ENCODE measurements around the gene DLEC1.
A peak's percentile ranks its signal among the peaks of the same experiment; 100 is the strongest.
"Not testable (repeated sequence)": the region's sequence is repeated elsewhere in the genome, so short reads cannot be mapped to it uniquely, and the experiment has no call there.

DLEC1 gene

DNA sequence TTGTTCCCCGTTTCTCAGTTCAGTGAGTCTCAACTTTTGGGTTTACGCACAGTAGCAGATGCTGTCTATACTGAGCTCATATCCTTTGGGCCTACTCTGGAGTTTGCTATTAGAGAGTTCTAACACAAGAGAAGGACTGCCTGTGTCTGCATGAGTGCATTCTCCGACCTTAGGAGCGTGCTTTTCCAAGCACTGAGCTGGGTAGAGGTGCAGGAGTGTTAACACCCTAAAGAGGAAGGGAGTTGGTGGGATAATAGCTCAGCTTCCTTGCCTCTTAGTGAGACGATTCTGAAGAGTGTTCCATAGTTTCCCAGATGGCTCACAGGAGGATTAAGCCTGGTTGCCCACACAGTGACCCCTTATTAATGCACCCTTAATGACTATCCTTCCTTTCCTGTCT is 119.5 kb downstream of the DLEC1 start:
- 89% methylated on average over 5 of the region's 5 CpGs for WGBS
- no peak overlapping the region for H3K27ac ChIP-seq (ENCODE audit: low read depth, low read length)

DNA sequence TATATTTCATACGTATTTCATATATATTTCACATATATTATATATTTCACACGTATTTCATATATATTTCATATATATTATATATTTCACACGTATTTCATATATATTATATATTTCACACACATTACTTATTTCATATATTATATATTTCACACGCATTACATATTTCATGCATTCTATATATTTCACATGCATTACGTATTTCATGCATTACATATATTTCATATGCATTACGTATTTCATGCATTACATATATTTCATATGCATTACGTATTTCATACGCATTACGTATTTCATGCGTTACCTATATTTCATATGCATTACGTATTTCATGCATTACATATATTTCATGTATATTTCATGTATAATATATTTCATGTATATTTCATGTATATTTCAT is 121.7 kb downstream of the DLEC1 start:
- H3K27me3 ChIP-seq (ENCODE audit: insufficient read depth, low read length) = not testable (repeated sequence)
- 99% methylated on average over 8 of the region's 11 CpGs for WGBS

More for the DNA sequence above, 119.5 kb downstream of the DLEC1 start:
- H3K27me3 ChIP-seq (ENCODE audit: insufficient read depth, low read length) = no peaks in the 10 kb centered on the region
- no peak overlapping the region for H3K9ac ChIP-seq (ENCODE audit: low read depth, low read length)
- no peak overlapping the region for H3K4me3 ChIP-seq (ENCODE audit: low read length)
- H3K36me3 ChIP-seq (ENCODE audit: insufficient read depth, low read length) = no peaks in the 10 kb centered on the region
- H3K4me1 ChIP-seq (ENCODE audit: insufficient read depth, low read length) = no peaks in the 10 kb centered on the region
- H3K9me3 ChIP-seq (ENCODE audit: insufficient read depth, low read depth, low read length) = no peaks in the 10 kb centered on the region

DNA sequence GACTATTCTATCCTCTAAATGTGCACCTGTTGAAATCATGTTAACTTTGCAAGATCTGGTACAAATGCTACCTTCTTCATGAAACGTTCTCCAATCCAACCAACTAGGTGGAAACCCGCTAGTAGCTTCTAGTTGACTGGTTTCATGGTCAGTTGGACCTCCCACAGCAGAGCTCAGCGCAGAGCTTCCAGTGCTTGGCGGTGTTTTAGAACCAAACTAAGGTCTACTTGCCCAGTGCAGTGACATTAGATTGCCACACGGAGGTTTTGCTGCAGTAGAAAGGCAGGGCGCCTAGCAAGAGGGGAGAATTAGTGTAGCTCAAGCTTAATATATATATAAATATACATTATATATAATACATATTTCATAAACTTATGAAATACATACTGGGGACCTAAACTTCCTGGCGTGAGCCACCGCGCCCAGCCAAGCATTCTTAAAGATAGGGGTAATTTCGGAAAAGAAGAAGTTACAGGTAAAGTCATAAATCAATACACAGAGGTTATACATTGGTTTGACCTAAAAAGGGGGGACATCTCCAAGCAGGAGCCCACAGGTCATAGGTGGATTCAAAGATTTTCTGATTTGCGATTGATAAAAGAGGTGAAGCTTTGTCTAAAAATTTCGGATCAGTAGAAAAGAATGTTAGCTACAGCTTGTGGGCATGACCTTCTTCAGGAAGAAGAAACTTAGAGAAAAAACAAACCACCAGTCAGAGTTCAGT is 124.3 kb downstream of the DLEC1 start:
- Histone ChIP-seq H3K27ac (ENCODE audit: low read depth, low read length) (no peak overlapping the region), H3K9ac (ENCODE audit: low read depth, low read length) (no peak overlapping the region), H3K36me3 (ENCODE audit: insufficient read depth, low read length) (no peaks in the 10 kb centered on the region), H3K4me1 (ENCODE audit: insufficient read depth, low read length) (peaks cover 8% of the 10 kb centered on the region; the same call in 1 of the 2 replicates), H3K9me3 (ENCODE audit: insufficient read depth, low read depth, low read length) (no peaks in the 10 kb centered on the region), H3K27me3 (ENCODE audit: insufficient read depth, low read length) (no peaks in the 10 kb centered on the region), H3K4me3 (ENCODE audit: low read length) (no peak overlapping the region)
- WGBS = 87% methylated on average over 11 of the region's 12 CpGs

More for the DNA sequence above, 121.7 kb downstream of the DLEC1 start:
- not testable (repeated sequence) for H3K4me1 ChIP-seq (ENCODE audit: insufficient read depth, low read length); H3K4me3 ChIP-seq (ENCODE audit: low read length); H3K36me3 ChIP-seq (ENCODE audit: insufficient read depth, low read length); H3K9ac ChIP-seq (ENCODE audit: low read depth, low read length); H3K27ac ChIP-seq (ENCODE audit: low read depth, low read length); H3K9me3 ChIP-seq (ENCODE audit: insufficient read depth, low read depth, low read length)

DNA sequence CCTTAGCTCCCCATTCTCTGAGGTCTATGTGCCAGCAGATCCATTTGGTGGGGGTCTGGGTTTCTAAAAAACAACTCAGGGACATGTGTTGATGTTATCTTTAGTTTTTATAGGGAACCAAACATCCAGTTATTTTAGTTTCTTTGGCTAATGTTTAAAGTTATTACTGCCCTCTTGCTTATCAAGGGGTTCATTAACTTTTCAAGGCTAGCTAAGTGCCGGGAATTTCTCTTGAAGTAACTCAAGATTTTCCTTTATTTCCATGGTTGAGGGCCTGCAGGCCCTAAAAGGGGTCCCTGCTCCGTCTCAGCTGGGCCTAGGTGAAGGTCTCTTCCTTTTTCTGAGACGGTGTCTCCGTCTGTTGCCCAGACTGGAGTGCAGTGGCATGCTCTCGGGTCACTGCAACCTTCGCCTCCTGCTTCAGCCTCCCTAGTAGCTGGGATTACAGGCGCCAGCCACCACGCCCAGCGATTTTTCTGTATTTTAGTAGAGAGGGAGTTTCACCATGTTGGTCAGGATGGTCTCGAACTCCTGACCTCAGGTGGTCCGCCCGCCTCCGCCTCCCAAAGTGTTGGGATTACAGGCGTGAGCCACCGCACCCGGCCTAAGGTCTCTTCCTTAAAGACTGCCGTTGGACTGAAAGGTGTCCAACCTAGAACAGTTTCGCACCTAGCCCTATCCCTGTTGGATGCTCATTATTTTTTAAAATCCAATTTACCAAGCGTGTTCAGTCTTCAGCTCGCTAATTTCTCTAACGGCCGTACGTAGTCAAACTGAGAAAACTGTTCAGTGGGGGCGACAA is 125.0 kb downstream of the DLEC1 start:
- H3K27me3 ChIP-seq (ENCODE audit: insufficient read depth, low read length) = no peaks in the 10 kb centered on the region
- H3K9ac ChIP-seq (ENCODE audit: low read depth, low read length) = peak overlapping the region; percentile 91
- no peak overlapping the region for H3K27ac ChIP-seq (ENCODE audit: low read depth, low read length)
- H3K4me1 ChIP-seq (ENCODE audit: insufficient read depth, low read length) = peaks cover 8% of the 10 kb centered on the region; the same call in 1 of the 2 replicates
- H3K36me3 ChIP-seq (ENCODE audit: insufficient read depth, low read length) = no peaks in the 10 kb centered on the region
- H3K4me3 ChIP-seq (ENCODE audit: low read length) = peak overlapping the region; percentile 75
- WGBS = 82% methylated on average over 24 of the region's 24 CpGs
- no peaks in the 10 kb centered on the region for H3K9me3 ChIP-seq (ENCODE audit: insufficient read depth, low read depth, low read length)

DNA sequence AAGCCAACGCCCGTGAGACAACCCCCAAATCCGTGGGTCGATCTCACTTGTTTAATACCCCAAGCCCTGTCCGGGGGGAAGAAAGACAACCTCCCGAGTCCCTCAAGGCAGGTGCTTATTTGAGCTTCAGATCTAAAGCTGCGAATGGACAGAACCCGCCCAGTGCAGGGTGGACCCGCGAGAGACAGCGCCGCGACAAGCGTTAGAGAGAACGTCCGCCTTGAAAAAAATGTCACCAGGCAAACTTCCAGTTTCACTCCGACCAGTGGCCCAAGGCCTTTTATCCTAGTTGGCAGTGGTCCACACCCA is 125.6 kb downstream of the DLEC1 start:
- Histone ChIP-seq H3K36me3 (ENCODE audit: insufficient read depth, low read length) (no peaks in the 10 kb centered on the region), H3K27ac (ENCODE audit: low read depth, low read length) (no peak overlapping the region; the same call in 1 of the 2 replicates), H3K9me3 (ENCODE audit: insufficient read depth, low read depth, low read length) (no peaks in the 10 kb centered on the region), H3K4me3 (ENCODE audit: low read length) (peak overlapping the region; percentile 75), H3K9ac (ENCODE audit: low read depth, low read length) (peak overlapping the region; percentile 91), H3K4me1 (ENCODE audit: insufficient read depth, low read length) (peaks cover 8% of the 10 kb centered on the region; the same call in 1 of the 2 replicates), H3K27me3 (ENCODE audit: insufficient read depth, low read length) (no peaks in the 10 kb centered on the region)
- 8% methylated on average over 17 of the region's 17 CpGs for WGBS

DNA sequence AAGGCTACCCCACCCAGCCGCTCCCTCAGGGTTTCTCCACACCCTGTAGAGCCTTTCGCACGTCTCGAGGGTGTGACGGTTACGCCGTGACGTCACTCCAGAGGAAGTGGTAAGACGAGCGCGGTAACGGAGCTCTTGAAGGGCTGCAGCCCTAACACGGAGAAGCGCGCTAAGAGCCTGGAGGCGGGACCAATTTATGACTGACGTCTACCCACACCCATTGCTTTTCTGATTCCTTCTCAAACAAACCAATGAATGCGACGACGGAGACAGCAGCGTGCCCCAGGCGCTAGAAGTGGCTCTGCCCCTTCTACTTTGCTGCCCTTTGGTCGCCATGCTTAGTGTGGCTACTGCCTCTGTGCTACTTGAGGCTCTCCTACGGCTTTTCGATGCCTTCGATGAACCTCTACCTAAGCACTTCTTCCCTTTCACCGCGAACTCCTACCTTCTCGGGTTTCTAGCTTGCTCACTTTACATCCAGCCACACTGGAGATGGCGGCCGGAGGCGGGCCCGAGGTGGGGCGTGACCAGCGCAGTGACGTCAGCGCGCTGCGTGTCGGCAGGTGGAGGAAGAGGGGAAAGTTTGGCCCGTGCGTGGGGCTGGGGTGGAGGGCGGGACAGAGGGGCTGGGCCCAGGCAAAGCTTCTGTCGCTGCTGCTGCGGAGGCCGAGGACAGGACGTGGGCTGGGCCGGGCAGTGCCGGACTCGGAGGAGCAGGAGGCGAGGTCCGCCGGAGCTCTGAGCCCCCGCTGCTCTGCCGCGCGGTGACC is 126.1 kb downstream of the DLEC1 start, which contains the start of gene OXSR1:
Gene OXSR1 (plus strand): TSS at position 586 of the 770 bp plus-strand sequence. CDS start 340 bp downstream, outside the sequence.
- Histone ChIP-seq H3K4me3 (ENCODE audit: low read length) (peak within 1 kb of the TSS; percentile 75), H3K9ac (ENCODE audit: low read depth, low read length) (peak within 1 kb of the TSS; percentile 91), H3K36me3 (ENCODE audit: insufficient read depth, low read length) (no peaks in the 10 kb centered on the region), H3K27ac (ENCODE audit: low read depth, low read length) (peak within 1 kb of the TSS; percentile 88), H3K27me3 (ENCODE audit: insufficient read depth, low read length) (no peaks in the 10 kb centered on the region), H3K9me3 (ENCODE audit: insufficient read depth, low read depth, low read length) (no peaks in the 10 kb centered on the region), H3K4me1 (ENCODE audit: insufficient read depth, low read length) (peaks cover 8% of the 10 kb centered on the region; the same call in 1 of the 2 replicates)
- under 1% methylated on average over 57 of the region's 57 CpGs for whole genome bisulfite sequencing

DNA sequence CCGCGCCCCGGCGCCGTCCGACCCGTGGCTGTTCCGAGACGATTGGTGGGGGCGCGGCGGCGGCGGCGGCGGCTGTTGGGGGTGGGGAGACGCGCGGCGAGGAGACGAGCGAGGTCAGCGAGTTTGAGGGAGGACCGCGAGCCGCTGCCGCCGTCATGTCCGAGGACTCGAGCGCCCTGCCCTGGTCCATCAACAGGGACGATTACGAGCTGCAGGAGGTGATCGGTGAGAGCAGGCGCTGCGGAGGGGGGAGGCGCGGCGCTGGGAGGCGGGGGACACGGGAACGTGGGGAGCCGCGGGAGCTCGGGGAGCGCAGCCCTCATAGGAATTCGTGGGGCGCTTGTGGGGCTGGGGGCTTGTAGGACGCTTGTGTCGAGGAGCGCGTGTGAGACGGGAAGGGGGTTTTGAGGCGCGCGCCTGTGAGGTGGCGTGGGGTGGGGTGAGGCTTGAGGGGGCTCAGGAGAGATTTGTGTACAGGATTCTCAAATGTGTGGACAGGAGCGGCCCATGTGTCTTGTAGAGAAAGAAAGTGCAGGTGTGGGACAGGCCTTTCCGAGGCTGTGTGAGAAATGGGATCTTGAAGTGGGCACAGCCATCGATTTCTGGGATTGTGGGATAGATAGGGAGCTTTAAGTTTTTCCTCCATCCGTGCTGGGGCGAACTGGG is 126.8 kb downstream of the DLEC1 start:
- peak overlapping the region; percentile 91 for H3K9ac ChIP-seq (ENCODE audit: low read depth, low read length)
- no peaks in the 10 kb centered on the region for H3K36me3 ChIP-seq (ENCODE audit: insufficient read depth, low read length)
- H3K4me3 ChIP-seq (ENCODE audit: low read length) = peak overlapping the region; percentile 75
- no peaks in the 10 kb centered on the region for H3K27me3 ChIP-seq (ENCODE audit: insufficient read depth, low read length)
- H3K27ac ChIP-seq (ENCODE audit: low read depth, low read length) = peak overlapping the region; percentile 88
- 1% methylated on average over 62 of the region's 62 CpGs for WGBS
- H3K9me3 ChIP-seq (ENCODE audit: insufficient read depth, low read depth, low read length) = no peaks in the 10 kb centered on the region
- H3K4me1 ChIP-seq (ENCODE audit: insufficient read depth, low read length) = peaks cover 8% of the 10 kb centered on the region; the same call in 1 of the 2 replicates

DNA sequence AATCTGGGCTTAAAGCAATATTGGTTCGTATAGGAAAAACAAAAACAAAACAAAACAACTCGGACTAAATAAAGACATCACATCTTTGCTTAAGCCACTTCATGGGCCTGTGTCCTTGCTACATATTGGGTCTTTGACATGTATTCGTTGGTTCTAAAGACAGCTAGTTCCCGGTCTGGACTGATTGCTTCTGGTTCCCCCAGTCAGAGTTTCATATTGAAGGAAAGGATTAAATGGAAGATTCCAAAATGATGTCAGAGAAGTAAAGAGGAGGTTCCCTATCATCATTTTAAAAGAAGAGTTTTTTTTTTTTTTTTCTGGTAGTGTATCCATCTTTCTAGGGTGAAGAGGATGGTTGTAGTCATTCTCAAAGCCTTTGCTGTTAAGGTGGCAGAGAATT is 128.6 kb downstream of the DLEC1 start:
- Histone ChIP-seq H3K27me3 (ENCODE audit: insufficient read depth, low read length) (no peaks in the 10 kb centered on the region), H3K36me3 (ENCODE audit: insufficient read depth, low read length) (no peaks in the 10 kb centered on the region), H3K4me3 (ENCODE audit: low read length) (no peak overlapping the region), H3K9me3 (ENCODE audit: insufficient read depth, low read depth, low read length) (no peaks in the 10 kb centered on the region), H3K27ac (ENCODE audit: low read depth, low read length) (no peak overlapping the region), H3K9ac (ENCODE audit: low read depth, low read length) (no peak overlapping the region), H3K4me1 (ENCODE audit: insufficient read depth, low read length) (peaks cover 12% of the 10 kb centered on the region)
- WGBS = 93% methylated on average over 4 of the region's 4 CpGs

DNA sequence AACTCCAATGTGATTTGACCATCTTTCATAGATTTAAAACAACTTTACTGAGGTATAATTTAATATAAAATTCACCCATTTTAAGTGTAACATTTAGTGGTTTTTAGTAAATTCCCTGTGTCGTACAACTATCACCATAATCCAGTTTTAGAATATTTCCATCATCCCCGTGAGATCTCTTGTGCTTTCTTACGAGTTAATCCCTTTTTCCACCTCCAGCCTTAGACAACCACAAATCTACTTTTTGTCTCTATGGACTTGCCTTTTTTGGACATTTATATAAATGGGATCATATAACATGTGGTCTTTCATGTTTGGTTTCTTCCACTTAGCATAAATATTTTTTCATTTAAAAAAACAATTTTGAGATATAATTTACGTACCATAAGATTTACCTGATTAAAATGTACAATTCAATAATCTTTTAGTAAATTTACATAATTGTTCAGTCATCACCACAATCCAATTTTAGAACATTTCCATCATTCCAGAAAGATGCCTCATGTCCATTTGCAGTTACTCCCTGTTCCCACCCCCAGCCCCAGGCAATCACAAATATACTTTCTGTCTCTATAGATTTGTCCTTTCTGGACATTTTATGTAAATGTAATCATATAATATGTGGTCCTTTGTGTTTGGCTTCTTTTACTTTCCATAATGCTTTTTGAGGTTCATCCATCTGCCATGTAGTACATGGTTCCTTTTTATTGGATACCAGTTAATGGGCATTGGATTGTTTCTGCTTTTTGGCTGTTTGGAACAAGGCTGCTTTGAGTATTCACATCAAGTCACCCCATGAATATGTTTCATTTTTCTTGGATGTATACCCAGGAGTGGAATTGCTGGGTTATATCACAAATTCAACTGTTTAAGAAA is 129.4 kb downstream of the DLEC1 start:
- no peak overlapping the region for H3K27ac ChIP-seq (ENCODE audit: low read depth, low read length)
- peaks cover 20% of the 10 kb centered on the region for H3K4me1 ChIP-seq (ENCODE audit: insufficient read depth, low read length)
- no peaks in the 10 kb centered on the region for H3K9me3 ChIP-seq (ENCODE audit: insufficient read depth, low read depth, low read length)
- no peaks in the 10 kb centered on the region for H3K36me3 ChIP-seq (ENCODE audit: insufficient read depth, low read length)
- no peaks in the 10 kb centered on the region for H3K27me3 ChIP-seq (ENCODE audit: insufficient read depth, low read length)
- 98% methylated on average over 3 of the region's 4 CpGs for WGBS
- H3K4me3 ChIP-seq (ENCODE audit: low read length) = no peak overlapping the region
- no peak overlapping the region for H3K9ac ChIP-seq (ENCODE audit: low read depth, low read length)

DNA sequence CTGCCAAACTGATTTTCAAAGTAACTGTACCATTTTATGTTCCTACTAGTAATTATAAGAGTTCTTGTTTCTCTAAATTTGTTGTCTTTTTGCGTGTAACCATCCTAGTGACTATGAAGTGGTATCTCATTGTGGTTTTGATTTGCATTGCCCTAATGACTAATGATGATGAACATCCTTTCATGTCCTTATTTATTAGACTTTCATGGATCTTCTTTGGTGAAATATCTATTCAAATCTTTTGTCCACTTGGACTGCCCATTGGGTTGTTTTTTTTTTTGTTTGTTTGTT is 130.0 kb downstream of the DLEC1 start:
- Histone ChIP-seq H3K9ac (ENCODE audit: low read depth, low read length) (no peak overlapping the region), H3K36me3 (ENCODE audit: insufficient read depth, low read length) (no peaks in the 10 kb centered on the region), H3K4me3 (ENCODE audit: low read length) (no peak overlapping the region), H3K9me3 (ENCODE audit: insufficient read depth, low read depth, low read length) (no peaks in the 10 kb centered on the region), H3K4me1 (ENCODE audit: insufficient read depth, low read length) (peaks cover 26% of the 10 kb centered on the region), H3K27me3 (ENCODE audit: insufficient read depth, low read length) (no peaks in the 10 kb centered on the region), H3K27ac (ENCODE audit: low read depth, low read length) (no peak overlapping the region)
- WGBS = 86% methylated on average over 1 of the region's 1 CpG

All from HUES64 (cell line).